Measurements from ENCODE around the gene ISYNA1. TPM values are rescaled to one million over a fixed set of nuclear protein-coding genes. Genes with fewer than 3 reads are reported as not detected.
A peak's percentile ranks its signal among the peaks of the same experiment; 100 is the strongest.

The ISYNA1 gene
- total RNA-seq, 1 donor, result 8.0 TPM

GRCh38 chr19:18456974-18457373 is 19.0 kb upstream of the ISYNA1 start:
- Histone ChIP-seq H3K36me3 (ENCODE audit: insufficient read depth, low read length) (peaks cover 35% of the 10 kb centered on the region), H4K20me1 (ENCODE audit: insufficient read depth, low read length) (peaks cover 66% of the 10 kb centered on the region), H3K27me3 (ENCODE audit: insufficient read depth, low read length) (no peaks in the 10 kb centered on the region), H3K27ac (ENCODE audit: low read depth, low read length) (peak overlapping the region; percentile 42), H3K79me2 (ENCODE audit: insufficient read depth, low read length) (peaks cover 35% of the 10 kb centered on the region), H3K4me2 (ENCODE audit: insufficient read depth, low read length) (no peak overlapping the region), H3K9me3 (ENCODE audit: low read depth, low read length) (no peaks in the 10 kb centered on the region), H2AFZ (ENCODE audit: low read length) (no peak overlapping the region), H3K4me3 (ENCODE audit: insufficient read depth, low read length) (no peak overlapping the region), H3K4me1 (ENCODE audit: insufficient read depth, low read length) (peaks cover 48% of the 10 kb centered on the region)
- TF ChIP-seq CTCF (IDR thresholded peaks at IDR 0.05; ENCODE audit: extremely low read depth, low read depth, low read length), result no peak
- peak; percentile 88 for DNase-seq (ENCODE audit: insufficient read length, low spot score, missing footprints)

GRCh38 chr19:18456279-18456678 is 18.3 kb upstream of the ISYNA1 start:
- peaks cover 67% of the 10 kb centered on the region for H4K20me1 ChIP-seq (ENCODE audit: insufficient read depth, low read length)

GRCh38 chr19:18453269-18454024 is 15.5 kb upstream of the ISYNA1 start:
- Histone ChIP-seq H3K27ac (ENCODE audit: low read depth, low read length) (peak overlapping the region; percentile 59), H3K4me1 (ENCODE audit: insufficient read depth, low read length) (peaks cover 34% of the 10 kb centered on the region), H3K27me3 (ENCODE audit: insufficient read depth, low read length) (no peaks in the 10 kb centered on the region), H3K4me3 (ENCODE audit: insufficient read depth, low read length) (no peak overlapping the region), H4K20me1 (ENCODE audit: insufficient read depth, low read length) (peaks cover 69% of the 10 kb centered on the region), H2AFZ (ENCODE audit: low read length) (no peak overlapping the region), H3K79me2 (ENCODE audit: insufficient read depth, low read length) (peaks cover 37% of the 10 kb centered on the region), H3K4me2 (ENCODE audit: insufficient read depth, low read length) (no peak overlapping the region), H3K9me3 (ENCODE audit: low read depth, low read length) (no peaks in the 10 kb centered on the region), H3K36me3 (ENCODE audit: insufficient read depth, low read length) (peaks cover 36% of the 10 kb centered on the region)
- DNase-seq (ENCODE audit: insufficient read length, low spot score, missing footprints), result peak; percentile 85
- TF ChIP-seq CTCF (IDR thresholded peaks at IDR 0.05; ENCODE audit: extremely low read depth, low read depth, low read length), result no peak

More at GRCh38 chr19:18456279-18456678, 18.3 kb upstream of the ISYNA1 start:
- Histone ChIP-seq H3K79me2 (ENCODE audit: insufficient read depth, low read length) (peaks cover 32% of the 10 kb centered on the region), H3K27me3 (ENCODE audit: insufficient read depth, low read length) (no peaks in the 10 kb centered on the region), H3K27ac (ENCODE audit: low read depth, low read length) (peak overlapping the region; percentile 37), H3K36me3 (ENCODE audit: insufficient read depth, low read length) (peaks cover 33% of the 10 kb centered on the region), H3K4me3 (ENCODE audit: insufficient read depth, low read length) (no peak overlapping the region), H3K4me2 (ENCODE audit: insufficient read depth, low read length) (no peak overlapping the region), H2AFZ (ENCODE audit: low read length) (no peak overlapping the region), H3K9me3 (ENCODE audit: low read depth, low read length) (no peaks in the 10 kb centered on the region), H3K4me1 (ENCODE audit: insufficient read depth, low read length) (peaks cover 44% of the 10 kb centered on the region)
- no peak for TF ChIP-seq CTCF (IDR thresholded peaks at IDR 0.05; ENCODE audit: extremely low read depth, low read depth, low read length)
- no peak for DNase-seq (ENCODE audit: insufficient read length, low spot score, missing footprints)

GRCh38 chr19:18452386-18452785 is 14.5 kb upstream of the ISYNA1 start:
- DNase-seq (ENCODE audit: insufficient read length, low spot score, missing footprints), result no peak
- H3K27me3 ChIP-seq (ENCODE audit: insufficient read depth, low read length), result no peaks in the 10 kb centered on the region
- no peak overlapping the region for H3K4me2 ChIP-seq (ENCODE audit: insufficient read depth, low read length)
- no peaks in the 10 kb centered on the region for H3K9me3 ChIP-seq (ENCODE audit: low read depth, low read length)
- H4K20me1 ChIP-seq (ENCODE audit: insufficient read depth, low read length), result peaks cover 69% of the 10 kb centered on the region
- peaks cover 23% of the 10 kb centered on the region for H3K4me1 ChIP-seq (ENCODE audit: insufficient read depth, low read length)
- H3K36me3 ChIP-seq (ENCODE audit: insufficient read depth, low read length), result peaks cover 44% of the 10 kb centered on the region
- no peak for TF ChIP-seq CTCF (IDR thresholded peaks at IDR 0.05; ENCODE audit: extremely low read depth, low read depth, low read length)
- peak overlapping the region; percentile 15 for H3K27ac ChIP-seq (ENCODE audit: low read depth, low read length)
- H2AFZ ChIP-seq (ENCODE audit: low read length), result no peak overlapping the region
- H3K79me2 ChIP-seq (ENCODE audit: insufficient read depth, low read length), result peaks cover 35% of the 10 kb centered on the region
- H3K4me3 ChIP-seq (ENCODE audit: insufficient read depth, low read length), result no peak overlapping the region

Measured in osteoblast (primary cell).